NK-92 treated with Interleukin-12 subunit alpha and Interleukin-12 subunit beta, amount 100 ng/mL, for 24 hours (cell line): ENCODE measurements around the gene TCF3.

Source experiments
- DNase-seq: peaks from one replicate; lab custom pipeline; 2025; lab: John Stamatoyannopoulos, UW

TCF3 gene

DNA sequence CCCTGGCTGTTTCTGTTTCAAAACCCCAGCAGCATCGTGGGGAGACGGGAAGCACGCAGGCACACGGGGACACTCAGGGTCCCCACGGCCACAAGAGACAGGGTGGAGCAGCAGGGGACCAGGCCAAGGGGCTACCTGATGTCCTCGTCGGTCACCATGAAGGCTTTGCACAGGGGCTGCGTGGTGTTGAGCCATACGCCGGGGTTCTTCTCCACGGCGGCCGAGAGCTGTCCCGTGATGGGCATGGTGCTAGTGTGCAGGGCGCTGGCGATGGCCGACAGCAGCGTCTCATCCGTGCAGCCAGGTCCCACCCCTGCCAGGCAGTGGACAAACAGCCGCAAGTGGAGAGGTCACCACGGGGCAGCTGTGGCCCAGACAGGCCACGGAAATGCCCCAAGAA lies 71.5 kb downstream of the TCF3 start:
- no peak for DNase-seq

DNA sequence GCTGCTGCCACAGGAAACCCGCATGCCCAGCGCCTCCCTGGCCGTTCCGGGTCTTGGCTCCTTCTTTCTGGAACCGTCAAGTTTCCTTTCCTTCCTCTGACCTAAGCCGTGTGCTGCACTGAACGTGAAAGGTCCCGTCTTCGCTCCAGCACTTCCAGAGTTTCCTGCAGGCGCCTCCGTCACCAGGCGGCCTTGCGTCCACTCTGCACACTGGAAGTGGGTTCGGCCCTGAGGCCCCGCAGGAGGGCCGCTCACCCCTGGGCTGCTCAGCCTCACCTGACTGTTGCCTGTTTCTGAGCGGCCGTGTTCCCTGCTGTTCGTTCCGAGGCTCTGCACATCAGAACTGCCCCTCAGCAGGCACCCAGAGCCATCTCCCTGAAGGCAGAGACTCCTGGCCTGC lies 72.0 kb downstream of the TCF3 start:
- no peak for DNase-seq

GRCh38 chr19:1579222-1579621 lies 73.2 kb downstream of the TCF3 start:
- no peak for DNase-seq

- DNase-seq = no peak
These were observed 74.3 kb downstream of the TCF3 start for GRCh38 chr19:1577929-1578618.

DNA sequence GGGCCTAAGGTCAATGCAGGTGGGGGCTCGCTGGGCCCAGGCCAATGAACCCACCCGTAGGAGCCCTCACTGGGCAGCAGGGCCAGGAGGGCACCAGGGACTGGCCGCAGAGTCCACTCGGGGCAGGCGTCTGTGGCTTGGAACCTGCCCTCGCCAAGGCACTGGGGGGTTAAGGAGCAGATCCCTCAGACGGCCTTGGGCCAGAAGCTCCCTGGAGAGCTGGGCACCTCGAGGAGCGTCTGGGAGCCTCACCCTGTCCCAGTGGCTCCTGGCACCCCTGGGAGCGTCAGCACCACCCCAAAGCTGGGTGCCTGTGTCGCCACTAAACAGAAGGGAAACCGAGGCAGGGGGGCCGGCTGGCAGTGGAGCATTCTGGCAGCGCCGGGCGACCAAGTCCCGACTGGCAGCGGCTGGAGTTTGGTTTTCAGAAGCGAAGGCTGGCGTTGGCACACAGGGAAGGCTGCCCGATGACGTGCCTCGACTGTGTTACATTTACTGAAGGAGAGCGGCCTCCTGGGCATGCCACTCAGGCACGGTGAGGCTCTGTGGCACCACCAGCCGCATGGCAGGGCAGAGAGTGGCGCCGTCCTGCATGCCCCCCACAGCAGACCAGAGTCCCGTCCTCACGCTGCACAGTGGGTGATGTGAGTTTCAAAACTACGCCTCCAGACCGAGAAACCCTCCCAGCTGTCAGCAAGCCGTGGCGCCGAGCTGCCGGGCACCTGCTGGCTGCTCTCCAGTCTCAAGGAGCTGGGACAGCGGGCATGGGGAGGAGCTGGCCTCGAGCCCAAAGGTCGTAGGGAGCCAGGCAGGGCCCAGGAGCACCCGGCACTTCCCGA lies 75.1 kb downstream of the TCF3 start:
- no peak for DNase-seq

GRCh38 chr19:1576242-1577089 lies 75.9 kb downstream of the TCF3 start:
- no peak for DNase-seq

- no peak for DNase-seq
These were observed 76.8 kb downstream of the TCF3 start for GRCh38 chr19:1575323-1576241.

DNA sequence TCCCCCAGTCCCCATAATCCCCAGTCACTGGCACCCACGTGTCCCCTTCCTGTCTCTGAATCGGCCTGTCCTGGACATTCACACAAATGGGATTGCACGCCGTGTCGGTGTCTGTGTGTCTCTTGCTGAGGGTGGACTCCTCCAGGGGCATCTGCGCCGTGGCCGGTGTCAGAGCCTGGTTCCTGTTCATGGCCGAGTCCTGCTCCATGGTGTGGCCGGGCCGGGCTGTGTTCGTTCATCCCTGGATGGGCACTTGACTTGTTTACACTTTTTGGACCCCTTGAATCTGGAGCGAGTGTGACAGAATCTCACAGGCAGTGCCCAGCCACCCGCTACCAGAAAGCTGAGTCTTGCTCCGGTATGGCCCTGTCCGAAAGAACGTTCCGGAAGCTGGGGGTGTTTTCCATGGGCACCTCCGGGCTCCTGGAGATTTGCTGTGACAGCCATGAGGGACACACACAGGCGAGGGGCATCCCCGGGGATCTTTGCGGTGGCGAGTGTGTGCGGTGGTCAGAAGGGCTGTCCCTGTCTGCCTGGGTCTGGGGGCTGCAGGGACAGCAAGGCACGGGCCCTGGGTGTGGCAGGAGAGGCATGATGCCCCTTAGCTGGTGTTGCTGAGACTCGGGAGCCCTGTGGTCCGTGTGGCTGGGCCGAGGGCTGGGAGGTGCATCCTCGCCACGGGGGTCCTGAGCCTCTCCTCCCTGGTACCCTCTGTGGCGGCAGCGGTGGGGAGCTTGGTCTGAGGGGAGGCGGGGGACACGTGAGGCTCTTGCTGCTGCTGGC lies 77.9 kb downstream of the TCF3 start:
- no peak for DNase-seq

GRCh38 chr19:1572795-1573194 lies 79.6 kb downstream of the TCF3 start:
- DNase-seq = no peak

GRCh38 chr19:1571358-1571757 lies 81.1 kb downstream of the TCF3 start:
- no peak for DNase-seq

DNA sequence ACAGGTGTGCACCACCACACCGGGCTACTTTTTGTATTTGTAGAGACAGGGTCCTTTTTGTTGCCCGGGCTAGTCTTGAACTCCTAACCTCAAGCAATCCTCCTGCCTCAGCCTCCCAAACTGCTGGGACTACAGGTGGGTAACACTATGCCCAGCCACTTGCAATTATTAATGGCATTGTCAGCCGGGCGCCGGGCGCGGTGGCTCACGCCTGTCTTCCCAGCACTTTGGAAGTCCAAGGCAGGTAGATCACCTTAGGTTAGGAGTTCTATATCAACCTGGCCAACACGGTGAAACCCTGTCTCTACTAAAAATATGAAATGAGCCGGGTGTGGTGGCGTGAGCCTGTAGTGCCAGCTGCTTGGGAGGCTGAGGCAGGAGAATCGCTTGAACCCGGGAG lies 81.6 kb downstream of the TCF3 start:
- DNase-seq = no peak

GRCh38 chr19:1569997-1570396 lies 82.4 kb downstream of the TCF3 start:
- no peak for DNase-seq

GRCh38 chr19:1568320-1569019 lies 83.9 kb downstream of the TCF3 start, which contains the start of gene MEX3D:
TSS of gene MEX3D (minus strand) at chr19:1568325. CDS start at chr19:1568058, 267 bp downstream.
- DNase-seq = peak; percentile 33

DNA sequence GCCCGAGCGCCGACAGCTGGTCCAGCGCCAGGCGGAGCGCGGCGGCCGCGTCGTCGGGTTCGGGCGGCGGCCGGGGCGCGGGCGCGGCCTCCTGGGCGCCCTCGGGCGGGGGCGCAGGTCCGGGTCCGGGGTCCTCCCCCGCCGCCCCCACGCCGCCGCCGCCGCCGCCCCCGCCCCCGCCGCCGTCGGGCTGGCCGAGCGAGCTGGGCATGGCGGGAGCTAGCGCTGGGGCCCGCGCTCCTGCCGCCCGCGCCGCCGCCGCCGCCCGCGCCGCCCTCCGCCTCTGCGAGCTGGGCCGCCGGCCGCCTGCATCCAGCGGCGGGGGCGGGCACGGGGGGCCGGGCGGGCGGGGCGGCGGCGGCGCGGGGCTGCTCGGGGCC lies 84.6 kb downstream of the TCF3 start:
- no peak for DNase-seq

DNA sequence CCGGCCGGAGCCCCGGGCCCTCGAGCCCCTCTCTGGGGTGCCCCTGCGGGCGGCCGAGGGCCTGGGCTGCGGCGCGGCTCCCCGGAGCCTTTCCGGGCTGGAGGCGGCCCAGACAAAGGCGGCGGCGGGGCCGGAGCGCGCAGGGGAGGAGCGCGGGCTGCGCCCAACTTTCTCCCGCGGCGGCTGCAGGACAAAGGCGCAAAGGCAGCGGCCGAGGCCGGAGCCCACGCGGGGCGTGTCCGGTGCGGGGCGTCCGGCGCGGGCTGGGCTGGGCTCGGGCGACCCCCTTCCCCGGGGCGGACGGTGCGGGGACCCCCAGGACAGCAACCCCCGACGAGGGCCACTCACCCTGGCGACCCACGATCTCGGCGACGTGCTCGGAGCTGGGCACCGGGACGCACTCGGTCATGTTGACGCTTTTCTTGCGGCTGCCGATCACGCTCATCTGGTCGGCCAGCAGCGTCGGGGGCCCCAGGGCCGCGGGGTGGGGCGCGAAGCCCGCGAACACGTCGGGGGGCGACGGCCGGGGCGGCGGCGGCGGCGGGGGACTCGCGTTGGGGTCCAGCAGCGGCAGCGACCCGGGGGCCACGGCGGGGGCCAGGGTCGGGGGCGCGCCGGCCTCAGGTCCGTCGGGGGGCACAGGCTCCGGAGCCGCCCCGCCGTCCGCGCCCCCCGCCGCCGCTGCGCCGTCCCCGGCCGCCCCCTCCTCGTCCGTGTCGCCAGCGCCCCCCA lies 85.1 kb downstream of the TCF3 start:
- DNase-seq = no peak

DNA sequence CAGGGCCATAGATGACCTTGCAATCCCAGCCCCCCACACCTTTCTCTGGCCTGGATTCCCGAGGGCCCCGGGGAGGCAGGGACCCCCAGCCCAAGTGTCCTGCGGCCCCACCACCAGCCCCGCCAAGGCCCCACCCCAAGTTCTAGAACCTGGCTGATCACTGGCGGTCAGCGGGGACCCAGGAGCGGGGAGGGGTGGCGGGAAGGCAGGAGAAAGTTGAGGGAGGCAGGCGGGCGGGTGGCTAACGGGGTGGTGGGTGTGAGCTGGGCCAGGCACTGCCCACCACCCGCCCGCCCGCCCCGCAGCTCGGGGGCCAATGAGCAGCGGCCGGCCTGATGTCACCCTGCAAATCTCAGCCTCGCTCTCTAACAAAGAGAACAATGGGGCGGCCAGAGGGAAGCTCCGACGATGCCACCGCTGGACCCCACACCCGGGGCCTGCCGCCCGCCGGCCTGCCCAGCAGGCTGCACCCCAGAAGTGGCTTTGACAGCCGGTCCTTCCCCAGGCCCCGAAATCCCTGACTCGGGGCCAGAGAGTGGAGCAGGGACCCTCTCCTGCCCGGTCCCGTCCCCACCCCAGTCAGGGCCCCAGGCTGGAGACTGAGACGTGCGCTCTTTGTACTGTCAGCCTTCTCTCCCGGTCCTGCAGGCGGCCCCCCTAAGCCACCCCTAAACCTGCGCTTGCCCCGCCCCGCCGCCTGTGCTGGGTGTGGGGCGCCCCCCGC lies 85.9 kb downstream of the TCF3 start:
- no peak for DNase-seq

DNA sequence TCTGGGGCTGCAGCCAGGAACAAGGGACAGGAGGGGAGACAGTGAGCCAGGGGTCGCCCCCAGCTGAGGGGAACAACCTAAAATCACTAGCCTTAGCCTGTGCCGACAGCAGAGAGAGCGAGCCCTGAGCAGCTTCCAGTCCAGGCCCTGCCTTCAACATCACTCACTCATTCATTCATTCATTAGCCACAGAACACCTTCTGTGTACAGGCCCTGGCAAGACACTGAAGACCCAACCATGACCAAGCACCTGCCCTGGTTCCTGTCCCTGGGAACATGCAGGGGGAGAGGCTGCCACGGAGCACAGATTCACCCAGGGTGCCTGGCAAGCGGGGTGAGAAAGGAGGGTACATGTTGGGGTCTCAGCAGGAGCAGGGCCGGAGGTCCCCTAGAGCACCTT lies 89.2 kb downstream of the TCF3 start:
- DNase-seq = no peak

GRCh38 chr19:1561236-1561842 lies 91.1 kb downstream of the TCF3 start:
- no peak for DNase-seq
